GM03348 (cell line): ENCODE results near the gene MERTK.
A peak's percentile ranks its signal among the peaks of the same experiment; 100 is the strongest.
"Not testable (repeated sequence)": the region's sequence is repeated elsewhere in the genome, so short reads cannot be mapped to it uniquely, and the experiment has no call there.

Source experiments
- DNase-seq: peaks from one replicate; pipeline ENCODE4 v3.0.0; 2012; ENCODE audit warnings: low spot score

The MERTK gene

DNA sequence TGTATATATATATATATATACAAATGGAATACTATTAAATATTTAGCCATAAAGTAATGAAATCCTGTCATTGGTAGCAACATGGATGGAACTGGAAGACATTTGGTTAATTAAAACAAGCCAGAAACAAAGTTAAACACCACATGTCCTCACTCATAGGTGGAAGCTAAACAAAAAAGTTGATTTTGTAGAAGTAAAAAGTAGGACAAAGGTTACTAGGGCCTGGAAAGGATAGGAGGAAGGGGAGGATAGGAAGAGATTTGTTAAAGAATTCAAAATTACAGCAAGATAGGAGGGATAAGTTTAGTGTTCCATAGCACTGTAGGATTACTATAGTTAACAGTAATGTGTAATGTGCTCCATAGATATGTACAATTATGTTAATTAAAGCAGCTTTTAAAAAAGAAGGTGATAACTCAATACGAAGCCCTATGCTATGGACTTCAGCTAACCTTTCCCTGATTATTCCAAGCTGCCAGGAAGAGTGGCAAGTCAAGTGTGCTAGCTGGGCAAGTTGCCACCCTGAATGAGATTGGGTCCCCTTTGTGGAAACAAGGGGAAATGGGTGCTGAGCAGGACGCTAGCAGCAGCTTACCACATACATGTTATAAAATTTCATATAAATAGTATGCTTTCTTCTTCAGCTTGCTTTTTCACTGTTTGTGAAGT is 12.3 kb downstream of the MERTK start:
- no peak for DNase-seq

DNA sequence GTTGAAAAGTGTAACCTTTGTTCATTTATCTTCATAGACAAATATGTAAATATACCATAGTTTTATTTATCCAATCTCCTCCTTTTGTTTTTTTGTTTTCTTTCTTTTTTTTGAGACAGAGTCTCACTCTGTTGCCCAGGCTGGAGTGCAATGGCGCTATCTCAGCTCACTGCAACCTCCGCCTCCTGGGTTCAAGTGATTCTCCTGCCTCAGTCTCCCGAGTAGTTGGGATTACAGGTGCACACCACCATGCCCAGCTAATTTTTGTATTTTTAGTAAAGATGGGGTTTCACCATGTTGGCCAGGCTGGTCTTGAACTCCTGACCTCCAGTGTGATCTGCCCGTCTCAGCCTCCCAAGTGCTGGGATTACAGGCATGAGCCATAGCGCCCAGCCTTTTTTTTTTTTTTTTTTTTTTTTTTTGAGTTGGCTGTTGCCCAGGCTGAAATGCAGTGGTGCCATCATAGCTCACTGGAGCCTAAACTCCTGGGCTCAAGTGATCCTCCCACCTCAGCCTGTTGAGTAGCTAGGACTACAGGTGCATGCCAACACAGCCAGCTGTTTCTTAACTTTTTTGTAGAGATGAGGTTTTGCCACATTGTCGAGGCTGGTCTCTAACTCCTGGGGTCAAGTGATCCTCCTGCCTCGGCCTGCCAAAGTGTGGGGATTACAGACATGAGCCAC is 13.0 kb downstream of the MERTK start:
- not testable (repeated sequence) for DNase-seq

DNA sequence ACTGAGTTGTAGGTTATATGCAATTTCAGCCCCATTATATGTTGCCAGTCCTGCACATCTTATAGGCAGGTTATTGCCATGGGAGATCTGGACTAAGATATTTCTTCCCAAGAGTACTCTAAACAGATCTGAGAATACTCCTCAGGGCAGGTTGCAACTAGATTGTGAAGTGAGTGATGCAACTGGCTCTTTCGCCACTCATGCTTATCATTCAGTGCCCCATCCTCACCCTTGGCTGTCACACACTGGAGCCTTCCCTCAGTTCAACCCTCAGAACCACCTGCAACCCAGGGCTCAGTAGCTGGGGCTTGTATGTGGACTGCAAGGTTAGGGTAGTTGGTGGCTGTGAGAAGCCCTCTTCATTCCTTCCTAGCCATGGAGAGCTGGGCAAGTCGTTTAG is 14.1 kb downstream of the MERTK start:
- no peak for DNase-seq

DNA sequence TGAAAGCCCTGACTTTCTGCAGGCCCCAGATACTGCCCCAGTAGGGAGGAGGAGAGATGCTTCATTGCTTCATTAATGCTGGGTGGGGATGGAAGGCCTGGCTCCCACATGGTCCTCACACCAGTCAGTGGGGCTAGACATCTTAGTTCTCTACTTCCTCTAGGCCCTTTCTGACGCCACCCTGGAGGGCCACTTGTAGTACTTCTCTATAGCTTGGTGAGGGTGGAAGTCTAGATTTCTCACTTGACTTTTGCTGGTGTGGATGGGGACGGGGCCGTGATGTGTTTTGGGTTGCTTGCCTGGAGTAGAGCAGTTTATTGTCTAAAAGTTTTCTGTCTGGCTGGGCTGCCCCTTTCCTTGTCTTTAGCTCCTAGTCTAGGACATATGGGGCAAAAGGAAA is 18.7 kb downstream of the MERTK start:
- DNase-seq, result no peak

DNA sequence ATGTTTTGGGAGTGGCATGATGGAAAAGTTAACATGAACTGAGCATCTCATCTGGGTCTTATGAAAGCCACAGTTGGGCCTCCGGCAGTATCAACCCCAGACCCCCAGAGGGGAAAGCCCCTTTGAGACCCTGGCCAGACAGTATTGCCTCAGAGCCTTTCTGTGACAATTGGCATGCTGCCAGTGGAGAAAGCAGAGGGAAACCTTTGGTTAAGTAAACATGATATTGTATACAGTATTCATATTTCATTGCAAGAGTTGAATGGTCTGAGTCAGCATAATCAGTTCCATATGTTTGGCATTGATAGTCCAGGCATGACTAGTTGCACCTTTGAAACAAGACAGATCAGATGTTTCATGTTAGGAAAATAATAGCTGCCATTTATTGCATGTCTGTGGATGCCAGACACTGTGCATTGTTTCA is 20.0 kb downstream of the MERTK start:
- peak; percentile 62 for DNase-seq

DNA sequence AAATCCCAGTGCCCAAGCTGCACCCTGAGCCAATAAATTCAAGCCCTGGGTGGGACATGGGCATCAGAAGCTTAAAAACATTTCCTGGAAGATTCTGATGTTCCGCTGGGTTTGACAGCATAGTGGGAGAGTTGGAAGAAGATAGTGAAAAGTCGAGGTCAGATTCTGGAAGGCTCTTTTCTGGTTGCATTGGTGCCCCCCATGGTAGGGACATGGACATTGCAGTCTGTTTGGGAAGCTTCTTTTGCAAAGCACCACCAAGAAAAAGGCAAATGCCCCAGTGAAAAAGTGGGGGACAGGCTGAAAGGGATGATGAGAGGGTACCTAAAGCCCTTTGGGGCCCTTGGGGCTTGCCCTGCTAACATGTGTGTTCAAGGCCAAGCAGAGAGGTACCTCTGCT is 21.0 kb downstream of the MERTK start:
- no peak for DNase-seq

DNA sequence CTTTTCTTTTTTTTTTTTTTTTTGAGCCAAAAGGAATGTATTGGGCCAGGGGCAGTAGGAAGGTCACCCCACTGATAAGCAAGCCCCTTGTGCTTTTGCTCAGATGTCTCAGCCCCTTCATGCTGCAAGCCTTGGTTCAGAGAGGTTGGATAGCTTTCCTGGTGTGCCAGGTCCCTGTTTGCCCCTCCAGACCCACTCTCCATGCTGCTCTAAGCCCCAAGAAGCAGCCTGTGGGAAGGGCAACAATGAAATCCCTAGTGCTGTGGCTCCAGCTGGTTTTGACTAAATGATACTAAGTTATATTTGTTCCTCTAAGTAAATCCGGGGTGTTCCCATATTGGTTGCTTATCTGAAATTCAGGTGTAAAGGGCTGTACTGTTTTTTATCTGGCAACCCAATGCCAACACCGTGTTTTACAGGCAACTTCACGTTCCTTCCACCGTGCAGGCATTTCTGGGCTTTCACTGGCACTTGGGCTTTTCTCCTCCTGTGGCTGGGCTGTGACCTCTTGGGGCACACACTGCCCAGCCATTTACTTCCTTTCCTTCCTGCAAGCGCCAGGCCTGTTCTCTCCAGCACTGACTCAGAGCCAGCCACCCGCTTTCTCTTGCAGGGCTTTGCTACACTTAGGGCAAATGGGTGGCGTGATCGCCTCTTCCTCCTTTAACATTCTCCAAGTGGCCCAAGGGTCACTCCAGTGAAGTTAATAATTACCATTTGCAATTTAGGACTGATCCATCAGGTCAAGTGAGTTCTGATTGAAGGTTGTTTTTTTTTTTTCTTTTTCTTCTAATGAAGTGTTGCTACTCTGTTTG is 21.6 kb downstream of the MERTK start:
- DNase-seq, result no peak

DNA sequence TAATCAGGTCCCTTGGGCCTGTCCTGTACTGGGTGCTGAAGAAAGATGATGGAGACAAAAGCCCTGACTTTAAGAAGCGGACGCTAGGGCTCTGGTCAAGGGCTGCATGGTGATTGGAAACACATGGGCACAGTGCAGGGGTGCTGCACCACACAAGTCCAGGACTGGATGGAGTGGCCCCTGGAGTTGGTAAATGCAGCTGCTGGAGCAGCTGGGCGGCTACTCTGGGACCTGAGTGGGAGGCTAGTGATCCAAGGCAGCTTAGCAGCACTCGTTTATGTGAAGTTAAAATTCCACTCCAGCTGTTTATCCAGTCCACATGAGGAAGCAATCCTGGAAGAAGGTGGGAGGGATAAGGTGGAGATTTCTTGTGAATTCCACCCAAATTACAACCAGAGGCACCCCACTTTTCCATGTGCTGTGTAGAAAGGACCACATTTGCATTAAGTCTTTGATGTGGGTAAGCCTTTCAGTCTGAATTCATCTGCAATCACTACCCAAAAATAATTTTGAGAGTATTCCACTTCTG is 24.9 kb downstream of the MERTK start:
- peak; percentile 20 for DNase-seq

DNA sequence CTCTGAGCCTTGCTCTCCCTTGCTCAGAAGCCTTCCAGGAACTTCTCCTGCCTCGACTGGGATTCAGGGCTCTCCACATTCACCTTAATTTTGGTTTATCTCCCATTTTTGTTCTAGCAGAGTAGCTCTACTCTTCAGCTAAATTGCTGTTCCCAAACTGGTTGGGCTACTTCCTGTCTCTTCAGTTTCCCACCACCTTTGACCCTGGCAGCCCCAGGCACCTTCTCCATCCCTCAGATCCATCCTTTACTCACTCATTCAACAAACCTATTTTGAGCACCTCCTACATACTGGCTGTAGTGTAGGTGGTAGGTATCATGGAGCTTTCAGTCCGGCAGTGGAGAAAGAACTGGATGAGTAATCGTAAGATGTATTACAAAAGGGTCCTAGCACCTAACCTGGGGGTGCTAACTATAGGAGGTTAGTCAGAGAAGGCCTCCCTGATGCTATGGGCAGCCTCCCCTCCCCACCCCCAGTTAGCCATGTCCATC is 26.3 kb downstream of the MERTK start:
- no peak for DNase-seq

DNA sequence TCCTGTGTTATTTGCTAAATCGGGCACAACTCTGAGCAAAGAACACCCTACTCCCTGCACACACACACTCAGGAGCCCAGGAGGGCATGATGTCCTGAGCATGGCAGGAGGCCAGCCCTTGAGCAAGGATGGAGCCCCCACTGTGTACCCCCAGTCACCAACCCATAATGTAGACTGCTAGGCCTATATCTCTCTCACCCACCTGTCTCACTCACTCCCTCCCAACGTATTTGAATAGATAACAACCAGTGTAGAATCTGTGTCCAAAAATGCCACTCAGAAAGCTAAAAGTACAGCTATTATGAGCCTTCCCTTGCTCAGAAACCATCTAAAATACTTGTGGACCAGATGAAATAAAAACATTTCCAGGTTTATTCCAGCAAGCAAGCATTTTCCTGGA is 29.3 kb downstream of the MERTK start:
- DNase-seq, result no peak

DNA sequence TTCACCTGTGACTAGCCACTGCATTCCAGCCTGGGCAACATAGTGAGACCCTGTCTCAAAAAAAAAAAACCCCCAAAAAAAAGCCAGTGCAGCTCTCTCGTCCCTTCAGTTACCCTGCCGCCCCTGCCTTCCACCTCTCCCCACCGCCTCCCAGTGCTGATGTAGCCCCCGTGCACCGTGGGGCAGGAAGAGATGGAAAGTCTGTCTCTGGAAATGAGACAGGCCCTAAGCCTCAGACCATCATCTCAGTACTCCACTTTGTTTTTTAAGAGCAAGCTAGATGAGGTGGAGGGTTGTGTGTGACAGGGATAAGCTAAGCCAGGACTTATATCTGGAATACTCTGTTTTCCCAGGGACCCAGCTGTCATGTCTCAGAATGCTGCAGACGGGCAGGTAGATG is 32.0 kb downstream of the MERTK start:
- no peak for DNase-seq

DNA sequence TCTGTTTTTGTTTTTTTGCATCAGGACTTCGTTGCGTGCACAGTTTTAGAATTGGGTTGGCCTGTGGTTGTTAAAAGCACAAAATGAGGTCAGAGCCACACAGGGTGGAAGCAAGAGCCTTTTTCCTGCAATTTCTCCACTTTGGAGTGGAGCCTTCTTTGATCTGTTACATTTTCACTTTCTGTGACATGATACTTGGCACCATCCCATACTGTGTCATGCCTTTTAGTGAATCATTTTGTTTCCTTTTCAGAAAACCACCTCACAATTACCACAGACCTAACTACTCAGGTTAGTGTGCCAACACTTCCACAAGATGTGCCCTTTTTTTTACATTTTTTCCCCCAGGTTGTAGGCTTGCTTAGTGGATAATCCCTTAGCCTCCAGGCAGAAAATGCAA is 32.5 kb downstream of the MERTK start:
- peak; percentile 23 for DNase-seq

DNA sequence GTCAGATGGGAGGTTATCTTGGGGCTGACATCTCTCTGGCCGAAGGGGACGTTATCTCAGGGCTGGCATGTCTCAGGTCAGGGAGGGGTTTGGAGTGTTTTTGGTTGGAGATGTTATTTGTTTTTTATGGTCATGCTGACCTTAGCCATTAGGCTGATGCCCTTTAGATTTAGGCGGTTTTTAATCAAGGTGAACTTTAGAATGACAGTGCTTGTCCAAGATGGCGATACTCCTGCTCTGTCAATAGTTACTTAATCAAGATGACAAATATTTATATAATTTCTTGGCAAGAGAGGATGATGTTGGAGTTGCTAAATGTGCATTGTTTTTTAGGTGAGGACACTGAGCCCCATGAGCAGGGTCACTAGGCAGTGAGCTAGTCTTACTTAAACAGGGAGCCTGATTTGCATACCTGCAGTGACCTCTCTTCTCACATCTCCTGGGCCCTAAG is 34.5 kb downstream of the MERTK start:
- no peak for DNase-seq

DNA sequence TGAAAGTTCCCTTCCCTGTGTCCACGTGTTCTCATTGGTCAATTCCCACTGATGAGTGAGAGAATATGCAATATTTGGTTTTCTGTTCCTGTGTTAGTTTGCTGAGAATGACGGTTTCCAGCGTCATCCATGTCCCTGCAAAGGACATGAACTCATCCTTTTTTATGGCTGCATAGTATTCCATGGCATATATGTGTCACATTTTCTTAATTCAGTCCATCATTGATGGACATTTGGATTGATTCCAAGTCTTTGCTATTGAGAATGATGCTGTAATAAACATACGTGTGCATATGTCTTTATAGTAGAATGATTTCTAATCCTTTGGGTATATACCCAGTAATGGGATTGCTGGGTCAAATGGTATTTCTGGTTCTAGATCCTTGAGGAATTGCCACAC is 35.5 kb downstream of the MERTK start:
- DNase-seq, result not testable (repeated sequence)

DNA sequence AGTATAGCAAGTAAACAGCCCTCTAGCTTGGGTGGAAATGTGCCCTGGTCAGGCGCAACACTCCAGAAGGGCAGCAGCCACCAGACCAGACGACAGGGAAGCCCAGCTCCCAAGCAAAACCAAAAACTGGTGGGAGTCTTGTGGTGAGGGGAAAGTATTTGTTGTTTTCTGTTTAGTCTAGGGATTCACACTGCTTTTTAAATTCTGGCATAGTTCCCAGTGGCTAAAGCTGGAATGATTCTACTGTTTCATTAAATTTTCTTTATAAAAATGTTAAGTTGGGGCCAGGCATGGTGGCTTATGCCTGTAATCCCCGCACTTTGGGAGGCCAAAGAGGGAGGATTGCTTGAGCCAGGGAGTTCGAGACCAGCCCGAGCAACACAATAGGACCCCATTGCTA is 38.5 kb downstream of the MERTK start:
- DNase-seq, result no peak

DNA sequence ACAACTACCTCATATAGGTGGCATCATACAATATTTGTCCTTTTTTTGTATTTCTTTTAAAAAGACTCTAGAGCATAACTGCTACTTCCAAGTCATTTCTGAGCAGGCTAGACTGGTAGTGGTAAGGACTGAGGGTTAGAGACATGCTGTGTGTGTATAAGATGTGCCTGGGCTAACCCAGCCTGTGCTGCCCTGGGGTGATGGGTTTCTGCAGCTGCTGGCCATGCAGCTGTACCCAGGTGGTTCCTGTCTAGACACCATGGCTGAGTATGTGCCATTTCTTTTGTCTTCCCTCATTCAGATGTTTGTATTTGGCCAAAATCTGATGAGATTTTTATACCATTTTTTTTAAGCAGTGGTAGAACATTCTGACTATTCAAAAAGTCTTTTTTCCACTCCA is 40.0 kb downstream of the MERTK start:
- DNase-seq, result no peak

DNA sequence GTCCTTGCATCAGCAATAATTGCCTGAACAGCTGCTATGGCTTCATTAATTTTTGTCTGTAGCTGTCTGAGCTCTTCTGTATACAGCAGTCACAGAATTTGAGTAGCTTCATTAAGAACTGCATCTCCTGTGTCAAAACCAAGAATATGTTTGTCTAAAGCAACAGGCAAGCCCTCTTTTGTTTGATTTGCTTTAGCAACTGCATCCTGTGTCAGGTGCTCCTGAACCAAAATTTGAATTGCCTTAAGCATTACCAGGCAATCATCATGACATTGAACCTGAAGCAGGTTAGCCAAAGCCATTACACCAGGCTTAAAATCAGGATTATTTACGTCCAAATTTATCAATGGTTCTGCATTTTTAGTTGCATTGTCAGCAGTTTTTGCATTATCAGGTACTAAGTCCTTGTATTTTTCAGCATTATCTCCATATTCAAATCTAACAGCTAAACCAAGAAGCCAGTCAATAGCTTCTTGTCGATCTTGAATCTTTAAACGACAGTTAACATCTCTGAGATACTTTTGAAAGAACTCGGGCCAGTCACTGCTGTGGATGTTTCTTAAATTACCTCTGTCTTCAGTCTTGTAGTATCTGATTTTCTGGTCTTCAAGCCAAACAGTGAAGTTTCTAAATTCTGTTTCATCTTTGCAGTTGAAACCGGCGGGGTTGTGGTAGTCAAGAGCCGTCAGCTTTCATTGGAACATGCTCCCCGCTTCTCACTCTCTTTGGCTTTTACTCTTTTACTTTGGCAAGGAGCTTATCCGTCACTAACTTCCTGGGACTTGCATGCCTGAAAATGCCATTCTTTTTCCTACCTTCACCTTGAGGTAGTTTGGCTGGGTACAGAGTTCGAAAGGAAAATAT is 42.2 kb downstream of the MERTK start:
- DNase-seq, result no peak

DNA sequence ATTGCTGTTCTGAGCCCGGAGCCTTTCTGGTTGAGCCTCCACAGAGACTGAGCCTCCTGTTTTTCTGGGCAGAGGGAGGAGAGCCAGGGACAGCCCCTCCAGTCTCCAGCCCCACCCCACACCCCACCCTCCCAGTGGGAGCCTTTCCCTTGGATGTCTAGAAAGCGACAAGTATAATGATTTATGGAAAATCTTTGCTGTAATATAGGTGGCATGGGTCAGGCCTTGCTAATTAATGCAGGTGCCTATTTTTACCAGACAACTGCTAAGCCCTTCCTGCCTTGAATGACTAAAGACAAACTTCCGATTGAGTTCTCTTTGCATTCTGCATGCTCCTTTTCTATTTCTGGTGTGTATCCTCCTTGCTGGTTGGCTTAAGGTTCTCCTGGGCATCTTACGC is 43.1 kb downstream of the MERTK start:
- DNase-seq, result no peak

DNA sequence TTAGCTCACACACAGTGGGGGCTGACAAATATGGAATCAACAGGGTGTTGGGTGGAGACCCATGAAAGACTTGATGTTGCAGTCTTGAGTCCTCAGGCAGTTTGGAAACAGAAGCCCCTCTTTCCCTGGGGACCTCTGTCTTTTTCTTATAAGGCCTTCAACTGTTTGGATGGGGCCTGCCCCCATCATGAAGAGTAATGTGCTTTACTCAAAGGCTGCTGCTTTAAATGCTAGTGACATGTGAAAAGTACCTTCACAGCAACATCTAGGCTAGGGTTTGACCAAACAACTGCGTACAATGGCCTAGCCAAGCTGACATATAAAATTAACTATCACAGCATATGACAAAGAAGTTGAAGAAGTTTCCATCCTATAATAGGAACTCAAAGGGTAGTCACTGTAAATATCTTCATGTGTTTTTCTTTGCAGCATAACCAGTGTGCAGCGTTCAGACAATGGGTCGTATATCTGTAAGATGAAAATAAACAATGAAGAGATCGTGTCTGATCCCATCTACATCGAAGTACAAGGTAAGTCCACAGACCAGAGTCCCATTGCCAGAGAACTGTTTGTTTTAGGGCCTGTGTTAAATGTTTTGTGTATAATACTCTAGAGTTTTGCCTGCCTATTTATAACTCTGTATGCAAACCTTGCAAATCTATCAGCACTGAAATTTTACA is 46.3 kb downstream of the MERTK start:
- DNase-seq, result no peak

DNA sequence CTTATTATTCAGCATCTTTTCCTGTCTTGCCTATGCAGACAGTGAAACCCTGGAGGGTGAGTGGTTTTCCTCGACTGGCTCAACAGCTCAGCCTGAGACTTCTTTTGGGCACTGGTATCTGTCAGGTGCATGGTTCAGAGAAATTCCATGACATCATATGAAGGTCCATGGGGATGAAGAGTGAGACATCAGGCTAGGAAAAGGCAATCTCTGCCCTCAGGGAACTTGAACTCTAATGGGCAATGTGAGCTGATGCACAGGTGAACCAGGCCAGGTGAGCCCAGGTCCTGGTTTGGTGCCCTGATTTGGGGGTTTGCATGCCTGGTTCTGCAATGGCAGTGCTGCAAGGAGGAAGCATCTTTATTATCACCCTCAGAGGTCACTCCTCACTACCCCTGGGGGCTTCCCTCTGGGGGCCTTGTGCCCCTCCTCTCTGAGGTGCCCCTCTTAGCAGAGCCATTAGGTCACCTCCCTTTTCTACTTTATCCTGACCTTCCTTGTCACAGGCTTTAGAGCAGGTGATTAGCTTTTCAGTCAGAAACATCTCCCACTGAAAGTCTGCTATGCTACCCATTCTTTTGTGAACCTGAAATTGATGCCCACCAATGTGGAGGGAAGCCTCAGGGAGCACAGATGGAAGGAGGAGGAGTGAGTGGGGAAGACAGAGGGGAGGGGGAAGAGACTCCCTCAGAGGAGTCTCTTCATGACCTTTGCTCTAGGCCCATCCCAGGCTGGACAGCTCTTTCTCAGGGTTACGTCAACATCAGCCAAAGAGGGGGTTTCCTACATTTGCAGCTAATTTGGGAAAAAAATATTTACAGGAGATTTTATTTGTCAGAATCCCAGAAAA is 47.3 kb downstream of the MERTK start:
- no peak for DNase-seq
